ENCODE measurements around the gene CHD5. TPM values are rescaled to one million over a fixed set of nuclear protein-coding genes. Genes with fewer than 3 reads are reported as not detected.

Gene CHD5
- total RNA-seq, 2 donors from 2014 or later, result under 0.01 to 2.1 TPM

- H3K36me3 ChIP-seq (replicated peaks in 1 of 2; ENCODE audit: insufficient read depth in 1 of 2, low read depth in 2 of 2), result no peaks in the 10 kb centered on the region
- TF ChIP-seq, protein P1, sequence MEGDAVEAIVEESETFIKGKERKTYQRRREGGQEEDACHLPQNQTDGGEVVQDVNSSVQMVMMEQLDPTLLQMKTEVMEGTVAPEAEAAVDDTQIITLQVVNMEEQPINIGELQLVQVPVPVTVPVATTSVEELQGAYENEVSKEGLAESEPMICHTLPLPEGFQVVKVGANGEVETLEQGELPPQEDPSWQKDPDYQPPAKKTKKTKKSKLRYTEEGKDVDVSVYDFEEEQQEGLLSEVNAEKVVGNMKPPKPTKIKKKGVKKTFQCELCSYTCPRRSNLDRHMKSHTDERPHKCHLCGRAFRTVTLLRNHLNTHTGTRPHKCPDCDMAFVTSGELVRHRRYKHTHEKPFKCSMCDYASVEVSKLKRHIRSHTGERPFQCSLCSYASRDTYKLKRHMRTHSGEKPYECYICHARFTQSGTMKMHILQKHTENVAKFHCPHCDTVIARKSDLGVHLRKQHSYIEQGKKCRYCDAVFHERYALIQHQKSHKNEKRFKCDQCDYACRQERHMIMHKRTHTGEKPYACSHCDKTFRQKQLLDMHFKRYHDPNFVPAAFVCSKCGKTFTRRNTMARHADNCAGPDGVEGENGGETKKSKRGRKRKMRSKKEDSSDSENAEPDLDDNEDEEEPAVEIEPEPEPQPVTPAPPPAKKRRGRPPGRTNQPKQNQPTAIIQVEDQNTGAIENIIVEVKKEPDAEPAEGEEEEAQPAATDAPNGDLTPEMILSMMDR (IDR thresholded peaks at IDR 0.05), result no peak
- no peak for TF ChIP-seq POLR2A (IDR thresholded peaks at IDR 0.05)
- intact Hi-C loops (cut with DNase I), result no loop called here
- ATAC-seq (no peak), DNase-seq (no peak)
- no peaks in the 10 kb centered on the region for H3K4me1 ChIP-seq
- no peaks in the 10 kb centered on the region for H3K9me3 ChIP-seq
- H3K27me3 ChIP-seq, result no peaks in the 10 kb centered on the region
- H3K4me3 ChIP-seq, result no peak overlapping the region
- no peak overlapping the region for H3K27ac ChIP-seq
- WGBS, 2 donors, result 82 to 84% methylated on average over 28 to 33 of the region's 33 CpGs
Observed at GRCh38 chr1:6142036-6142621, 38.0 kb downstream of the CHD5 start.

GRCh38 chr1:6141592-6141991 lies 38.5 kb downstream of the CHD5 start:
- H3K9me3 ChIP-seq, result no peaks in the 10 kb centered on the region
- no peaks in the 10 kb centered on the region for H3K36me3 ChIP-seq (replicated peaks in 1 of 2; ENCODE audit: insufficient read depth in 1 of 2, low read depth in 2 of 2)
- H3K27me3 ChIP-seq, result no peaks in the 10 kb centered on the region
- intact Hi-C loops (cut with DNase I), result no loop called here
- no peak overlapping the region for H3K27ac ChIP-seq
- TF ChIP-seq POLR2A (IDR thresholded peaks at IDR 0.05), result no peak
- TF ChIP-seq, protein P1 (IDR thresholded peaks at IDR 0.05), result no peak
- DNase-seq (no peak), ATAC-seq (no peak)
- H3K4me3 ChIP-seq, result no peak overlapping the region
- no peaks in the 10 kb centered on the region for H3K4me1 ChIP-seq
- 33 to 45% methylated on average over 7 of the region's 7 CpGs for WGBS, 2 donors

GRCh38 chr1:6140413-6140812 lies 39.7 kb downstream of the CHD5 start:
- no peak overlapping the region for H3K4me3 ChIP-seq
- DNase-seq (no peak), ATAC-seq (no peak)
- H3K27me3 ChIP-seq, result no peaks in the 10 kb centered on the region
- no peak overlapping the region for H3K27ac ChIP-seq
- WGBS, 2 donors, result 63 to 78% methylated on average over 2 of the region's 2 CpGs
- no peaks in the 10 kb centered on the region for H3K9me3 ChIP-seq
- no peaks in the 10 kb centered on the region for H3K36me3 ChIP-seq (replicated peaks in 1 of 2; ENCODE audit: insufficient read depth in 1 of 2, low read depth in 2 of 2)
- intact Hi-C loops (cut with DNase I), result no loop called here
- TF ChIP-seq, protein P1 (IDR thresholded peaks at IDR 0.05), result no peak
- no peak for TF ChIP-seq POLR2A (IDR thresholded peaks at IDR 0.05)
- H3K4me1 ChIP-seq, result no peaks in the 10 kb centered on the region

GRCh38 chr1:6137758-6138157 lies 42.4 kb downstream of the CHD5 start:
- ATAC-seq, result no peak
- Histone ChIP-seq H3K4me3 (no peak overlapping the region), H3K27ac (no peak overlapping the region), H3K36me3 (replicated peaks in 1 of 2; ENCODE audit: insufficient read depth in 1 of 2, low read depth in 2 of 2) (no peaks in the 10 kb centered on the region), H3K4me1 (no peaks in the 10 kb centered on the region), H3K27me3 (no peaks in the 10 kb centered on the region), H3K9me3 (no peaks in the 10 kb centered on the region)
- TF ChIP-seq POLR2A (IDR thresholded peaks at IDR 0.05), result no peak
- TF ChIP-seq, protein P1 (IDR thresholded peaks at IDR 0.05), result no peak
- no peak for DNase-seq
- intact Hi-C loops (cut with DNase I), result no loop called here
- WGBS, 2 donors, result 48 to 70% methylated on average over 2 to 5 of the region's 5 CpGs

GRCh38 chr1:6136516-6137220 lies 43.5 kb downstream of the CHD5 start:
- no peak for ATAC-seq
- no peaks in the 10 kb centered on the region for H3K36me3 ChIP-seq (replicated peaks in 1 of 2; ENCODE audit: insufficient read depth in 1 of 2, low read depth in 2 of 2)
- intact Hi-C loops (cut with DNase I), result no loop called here
- TF ChIP-seq, protein P1 (IDR thresholded peaks at IDR 0.05), result no peak
- no peak for TF ChIP-seq POLR2A (IDR thresholded peaks at IDR 0.05)
- no peaks in the 10 kb centered on the region for H3K27me3 ChIP-seq
- no peaks in the 10 kb centered on the region for H3K9me3 ChIP-seq
- 56 to 64% methylated on average over 9 to 16 of the region's 16 CpGs for WGBS, 2 donors
- no peak overlapping the region for H3K27ac ChIP-seq
- no peak overlapping the region for H3K4me3 ChIP-seq
- no peaks in the 10 kb centered on the region for H3K4me1 ChIP-seq
- DNase-seq, result no peak
